ENCODE results near the gene ANGPTL7. TPM values are rescaled to one million over a fixed set of nuclear protein-coding genes. Genes with fewer than 3 reads are reported as not detected.
"Not testable (repeated sequence)": the region's sequence is repeated elsewhere in the genome, so short reads cannot be mapped to it uniquely, and the experiment has no call there.

Gene ANGPTL7
- total RNA-seq, 4 donors from 2014 or later = 0.82 to 1.9 (median 0.88) TPM; not detected in 1

- Histone ChIP-seq H3K27me3 (no peaks in the 10 kb centered on the region), H3K9me3 (no peaks in the 10 kb centered on the region), H3K4me3 (no peak overlapping the region), H3K4me1 (peaks cover 0 to 6% of the 10 kb centered on the region in 2 donors), H3K36me3 (no peaks in the 10 kb centered on the region), H3K27ac (no peak overlapping the region)
- peak in 1 of 2 donors; percentile 40 for DNase-seq
- TF ChIP-seq POLR2A (IDR thresholded peaks at IDR 0.05) (no peak), CTCF (IDR thresholded peaks at IDR 0.05) (no peak)
- intact Hi-C loops (cut with DNase I; ENCODE audit: low total_unique reads) = no loop called here
Observed at GRCh38 chr1:11178021-11179015, 10.8 kb upstream of the ANGPTL7 start.

- Histone ChIP-seq H3K27ac (no peak overlapping the region), H3K9me3 (no peaks in the 10 kb centered on the region), H3K4me1 (peaks cover 0 to 6% of the 10 kb centered on the region in 2 donors), H3K4me3 (no peak overlapping the region), H3K36me3 (no peaks in the 10 kb centered on the region), H3K27me3 (no peaks in the 10 kb centered on the region)
- intact Hi-C loops (cut with DNase I; ENCODE audit: low total_unique reads) = no loop called here
- TF ChIP-seq POLR2A (IDR thresholded peaks at IDR 0.05) (no peak), CTCF (IDR thresholded peaks at IDR 0.05) (no peak)
- DNase-seq = no peak
Observed at GRCh38 chr1:11179125-11179524, 10.0 kb upstream of the ANGPTL7 start.

GRCh38 chr1:11179749-11180148 lies 9.4 kb upstream of the ANGPTL7 start:
- H3K27me3 ChIP-seq; H3K9me3 ChIP-seq; DNase-seq; H3K4me1 ChIP-seq; H3K4me3 ChIP-seq; H3K27ac ChIP-seq; intact Hi-C loops (cut with DNase I; ENCODE audit: low total_unique reads); H3K36me3 ChIP-seq: not testable (repeated sequence)

- no peak for TF ChIP-seq CTCF (IDR thresholded peaks at IDR 0.05)
- no peak for TF ChIP-seq POLR2A (IDR thresholded peaks at IDR 0.05)
- intact Hi-C loops (cut with DNase I; ENCODE audit: low total_unique reads) = no loop called here
- DNase-seq = no peak
- Histone ChIP-seq H3K9me3 (no peaks in the 10 kb centered on the region), H3K4me1 (peaks cover 0 to 6% of the 10 kb centered on the region in 2 donors), H3K4me3 (no peak overlapping the region), H3K36me3 (no peaks in the 10 kb centered on the region), H3K27me3 (no peaks in the 10 kb centered on the region), H3K27ac (no peak overlapping the region)
Observed at GRCh38 chr1:11180342-11180744, 8.8 kb upstream of the ANGPTL7 start.

- Histone ChIP-seq H3K9me3 (no peaks in the 10 kb centered on the region), H3K36me3 (no peaks in the 10 kb centered on the region), H3K27ac (no peak overlapping the region), H3K4me1 (peaks cover 0 to 6% of the 10 kb centered on the region in 2 donors), H3K27me3 (no peaks in the 10 kb centered on the region), H3K4me3 (no peak overlapping the region)
- DNase-seq = no peak
- TF ChIP-seq CTCF (IDR thresholded peaks at IDR 0.05) (no peak), POLR2A (IDR thresholded peaks at IDR 0.05) (no peak)
- intact Hi-C loops (cut with DNase I; ENCODE audit: low total_unique reads) = no loop called here
Observed at GRCh38 chr1:11182884-11183283, 6.3 kb upstream of the ANGPTL7 start.
